Measurements from ENCODE around the gene SSRP1. TPM values are rescaled to one million over a fixed set of nuclear protein-coding genes. Genes with fewer than 3 reads are reported as not detected.
"Not testable (repeated sequence)": the region's sequence is repeated elsewhere in the genome, so short reads cannot be mapped to it uniquely, and the experiment has no call there.

The SSRP1 gene
- total RNA-seq, 3 donors from 2014 or later: 59.5 to 79.3 (median 65.8) TPM

DNA sequence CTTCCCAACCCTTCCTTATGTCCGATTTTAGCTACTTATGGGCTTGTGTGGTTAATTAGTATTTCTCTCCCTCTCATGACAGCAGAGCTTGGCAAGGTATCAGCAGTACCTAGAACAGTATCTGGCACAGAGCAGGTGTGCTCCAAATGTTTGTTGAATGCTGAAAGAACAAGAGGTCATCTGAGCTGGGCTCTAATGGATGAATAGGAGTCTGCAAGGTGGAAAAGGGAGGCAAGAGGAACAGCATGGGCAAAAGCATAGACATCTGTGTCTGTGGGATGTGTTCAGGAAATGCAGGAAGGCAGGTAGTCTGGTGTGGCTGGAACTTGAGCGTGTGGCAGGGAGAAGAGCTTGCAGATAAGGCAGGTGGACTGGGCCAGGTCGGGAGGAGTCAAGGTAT, 26.2 kb upstream of the SSRP1 start:
- no peak for TF ChIP-seq CTCF (IDR thresholded peaks at IDR 0.05)
- Histone ChIP-seq H3K9me3 (no peaks in the 10 kb centered on the region), H3K4me3 (no peak overlapping the region), H3K4me1 (ENCODE audit: low read depth) (no peaks in the 10 kb centered on the region), H3K36me3 (ENCODE audit: low read depth) (no peaks in the 10 kb centered on the region)
- intact Hi-C loops (cut with DNase I, micrococcal nuclease): no loop called here
- ATAC-seq (no peak), DNase-seq (no peak)

- H3K4me1 ChIP-seq (ENCODE audit: low read depth); intact Hi-C loops (cut with DNase I, micrococcal nuclease); ATAC-seq; H3K4me3 ChIP-seq; H3K36me3 ChIP-seq (ENCODE audit: low read depth); DNase-seq; H3K9me3 ChIP-seq: not testable (repeated sequence)
These were observed 25.7 kb upstream of the SSRP1 start for GRCh38 chr11:57361420-57361819.

- Histone ChIP-seq H3K4me1 (ENCODE audit: low read depth) (no peaks in the 10 kb centered on the region), H3K36me3 (ENCODE audit: low read depth) (no peaks in the 10 kb centered on the region), H3K9me3 (no peaks in the 10 kb centered on the region), H3K4me3 (no peak overlapping the region)
- DNase-seq: no peak
- no peak for TF ChIP-seq CTCF (IDR thresholded peaks at IDR 0.05)
- intact Hi-C loops (cut with DNase I, micrococcal nuclease): no loop called here
- ATAC-seq: no peak
These were observed 25.3 kb upstream of the SSRP1 start for GRCh38 chr11:57360991-57361390.

DNA sequence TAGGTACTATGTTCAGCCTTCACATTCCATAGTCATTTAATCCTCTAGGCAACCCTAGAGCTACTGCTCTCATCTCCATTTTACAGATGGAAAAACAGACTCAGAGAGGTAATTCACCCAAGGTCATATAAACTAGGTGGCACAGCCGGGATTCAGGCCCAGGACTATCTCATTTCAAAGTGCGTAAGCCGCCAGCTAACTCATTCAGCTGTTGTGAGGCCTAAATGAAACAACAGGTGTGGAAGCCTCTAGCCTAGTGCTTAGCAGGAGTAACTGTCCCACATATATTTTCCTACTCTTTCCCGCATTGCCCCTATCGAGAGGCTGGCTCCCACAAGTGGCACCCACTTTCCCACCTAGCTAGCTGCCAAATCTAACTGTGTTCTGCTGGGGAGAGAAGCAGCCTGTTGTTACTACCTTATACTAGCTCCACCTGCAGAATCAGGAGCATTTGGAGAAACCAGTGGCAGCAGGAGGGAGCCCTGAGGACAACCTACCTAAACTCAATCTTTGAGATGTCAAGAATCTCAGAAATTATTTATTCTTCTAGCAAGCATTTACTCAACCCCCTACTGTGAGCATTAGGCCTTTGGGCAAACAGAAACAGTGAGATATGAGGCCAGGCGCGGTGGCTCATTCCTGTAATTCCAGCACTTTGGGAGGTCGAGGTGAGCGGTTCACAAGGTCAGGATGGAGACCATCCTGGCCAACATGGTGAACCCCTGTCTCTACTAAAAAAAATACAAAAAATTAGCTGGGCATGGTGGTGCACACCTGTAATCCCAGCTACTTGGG, 24.4 kb upstream of the SSRP1 start:
- no peaks in the 10 kb centered on the region for H3K4me1 ChIP-seq (ENCODE audit: low read depth)
- ATAC-seq (no peak), DNase-seq (no peak)
- H3K9me3 ChIP-seq: no peaks in the 10 kb centered on the region
- intact Hi-C loops (cut with DNase I, micrococcal nuclease): no loop called here
- H3K36me3 ChIP-seq (ENCODE audit: low read depth): no peaks in the 10 kb centered on the region
- H3K4me3 ChIP-seq: no peak overlapping the region
- no peak for TF ChIP-seq CTCF (IDR thresholded peaks at IDR 0.05)

- TF ChIP-seq CTCF (IDR thresholded peaks at IDR 0.05): no peak
- DNase-seq: no peak
- no peak overlapping the region for H3K4me3 ChIP-seq
- no peaks in the 10 kb centered on the region for H3K9me3 ChIP-seq
- H3K36me3 ChIP-seq (ENCODE audit: low read depth): no peaks in the 10 kb centered on the region
- no peaks in the 10 kb centered on the region for H3K4me1 ChIP-seq (ENCODE audit: low read depth)
- no peak for ATAC-seq
- intact Hi-C loops (cut with DNase I, micrococcal nuclease): no loop called here
These were observed 23.7 kb upstream of the SSRP1 start for GRCh38 chr11:57359396-57359795.

- no peak overlapping the region for H3K4me3 ChIP-seq
- DNase-seq (no peak), ATAC-seq (no peak)
- intact Hi-C loops (cut with DNase I, micrococcal nuclease): no loop called here
- H3K4me1 ChIP-seq (ENCODE audit: low read depth): no peaks in the 10 kb centered on the region
- no peaks in the 10 kb centered on the region for H3K36me3 ChIP-seq (ENCODE audit: low read depth)
- no peaks in the 10 kb centered on the region for H3K9me3 ChIP-seq
- no peak for TF ChIP-seq CTCF (IDR thresholded peaks at IDR 0.05)
These were observed 23.3 kb upstream of the SSRP1 start for GRCh38 chr11:57358991-57359390.
